Stomach (tissue), 9 donors: ENCODE data around the gene CNTN4. TPM values are rescaled to one million over a fixed set of nuclear protein-coding genes. Genes with fewer than 3 reads are reported as not detected.

Experiments used
- DNase-seq, 2 donors: peaks; one replicate each; pipeline versions ENCODE4 v3.0.0 to v3.0.0-alpha.2; 2013 to 2019
- H3K27ac ChIP-seq, 5 donors: fragments of 200-600 bp in 4 of 5; sonication (generic) in 4 of 5; one replicate each; pipeline ENCODE4 v1.5.1; 2013 to 2019; ENCODE audit warnings: mild to moderate bottlenecking in 1 of 5, moderate library complexity in 1 of 5
- H3K27me3 ChIP-seq, 3 donors: fragments of 200-600 bp; sonication (generic); one replicate each; pipeline ENCODE4 v1.5.1; 2017 to 2019; ENCODE audit warnings: mixed run types in 1 of 3
- H3K36me3 ChIP-seq, 4 donors: fragments of 200-600 bp; sonication (generic); 1 replicate in 3 of 4; 2 replicates in 1 of 4; pipeline ENCODE4 v1.5.1; 2016 to 2019
- H3K4me1 ChIP-seq, 4 donors: fragments of 200-600 bp; sonication (generic); one replicate each; pipeline ENCODE4 v1.5.1; 2016 to 2019
- H3K4me3 ChIP-seq, 4 donors: fragments of 200-600 bp; sonication (generic) in 3 of 4; one replicate each; pipeline ENCODE4 v1.5.1; 2016 to 2019; ENCODE audit warnings: mild to moderate bottlenecking in 1 of 4
- H3K9me3 ChIP-seq, 4 donors: fragments of 200-600 bp; sonication (generic); one replicate each; pipeline ENCODE4 v1.5.1; 2016 to 2019
- EP300 ChIP-seq: sonication (generic); formaldehyde crosslinking; IDR thresholded peaks from one replicate; pipeline ENCODE4 v1.6.1; 2017; ENCODE audit warnings: antibody characterized with exemption
- POLR2A ChIP-seq, 4 donors: fragments of 450-650 bp; IDR thresholded peaks; one replicate each; pipeline ENCODE4 v1.6.1; 2016; ENCODE audit warnings: antibody characterized with exemption in 4 of 4, control low read depth in 2 of 4, mild to moderate bottlenecking in 1 of 4, moderate library complexity in 1 of 4
- POLR2AphosphoS5 ChIP-seq, 3 donors: sonication (generic); formaldehyde crosslinking; IDR thresholded peaks; one replicate each; pipeline ENCODE4 v1.6.1; 2016; ENCODE audit warnings: antibody characterized with exemption in 3 of 3
- WGBS, 5 donors: extraction: QIAGEN DNeasy Blood & Tissue Kit in 3 of 5; methylation state at CpG; one replicate each; pipeline versions ENCODE4 v1.1.5 to v1.1.7; 2013 to 2018; 5-methylcytosine and 5-hydroxymethylcytosine counted together
- intact Hi-C: fragments of 100-400 bp; cut with DNase I; formaldehyde crosslinking; loops from one replicate; pipeline ENCODE4 v1.15.1; 2023; ENCODE audit warnings: low total_unique reads
- polyA plus RNA-seq, 3 donors: library from polyadenylated mRNA; stranded (reverse); fragments of 200-250 nt; gene quantifications; one replicate each; pipeline ENCODE4 v1.2.3, GENCODE V29; 2013
- total RNA-seq, 5 donors: library from RNA; depleted of rRNA; stranded (reverse); fragments of >200 nt; gene quantifications; one replicate each; pipeline versions ENCODE4 v1.1.0 to v1.2.3, GENCODE V29; 2014 to 2016
- TF ChIP-seq, protein P1 (sequence below), 7 experiments: fragments of 450-650 bp in 4 of 7; fragments of 200-600 bp in 3 of 7; sonication (generic) in 3 of 7; IDR thresholded peaks; one replicate each; pipeline ENCODE4 v1.5.1; 2016 to 2019; ENCODE audit warnings: antibody characterized with exemption in 7 of 7, control low read depth in 2 of 7, mild to moderate bottlenecking in 1 of 7
- donor health status: healthy with polysubstance abuse.
- donor health status: Bipolar disorder and iron deficiency.
- donor health status: healthy.

CNTN4 gene
- total and polyA plus RNA-seq, 8 donors, result 0.45 to 97.0 (median 5.6) TPM

GRCh38 chr3:2823437-2824211 is 725.0 kb downstream of the CNTN4 start:
- no peak overlapping the region for H3K27ac ChIP-seq
- DNase-seq, result no peak
- WGBS, 5 donors, result 80 to 87% (median 80%) methylated on average over 8 of the region's 8 CpGs
- intact Hi-C loops, result no loop called here
- no peaks in the 10 kb centered on the region for H3K4me1 ChIP-seq
- H3K4me3 ChIP-seq, result no peak overlapping the region
- no peaks in the 10 kb centered on the region for H3K36me3 ChIP-seq
- no peaks in the 10 kb centered on the region for H3K27me3 ChIP-seq
- H3K9me3 ChIP-seq, result no peaks in the 10 kb centered on the region
- no peak for TF ChIP-seq POLR2AphosphoS5 (IDR thresholded peaks at IDR 0.05)
- no peak for TF ChIP-seq POLR2A (IDR thresholded peaks at IDR 0.05)
- TF ChIP-seq EP300, result no peak
- TF ChIP-seq, protein P1, sequence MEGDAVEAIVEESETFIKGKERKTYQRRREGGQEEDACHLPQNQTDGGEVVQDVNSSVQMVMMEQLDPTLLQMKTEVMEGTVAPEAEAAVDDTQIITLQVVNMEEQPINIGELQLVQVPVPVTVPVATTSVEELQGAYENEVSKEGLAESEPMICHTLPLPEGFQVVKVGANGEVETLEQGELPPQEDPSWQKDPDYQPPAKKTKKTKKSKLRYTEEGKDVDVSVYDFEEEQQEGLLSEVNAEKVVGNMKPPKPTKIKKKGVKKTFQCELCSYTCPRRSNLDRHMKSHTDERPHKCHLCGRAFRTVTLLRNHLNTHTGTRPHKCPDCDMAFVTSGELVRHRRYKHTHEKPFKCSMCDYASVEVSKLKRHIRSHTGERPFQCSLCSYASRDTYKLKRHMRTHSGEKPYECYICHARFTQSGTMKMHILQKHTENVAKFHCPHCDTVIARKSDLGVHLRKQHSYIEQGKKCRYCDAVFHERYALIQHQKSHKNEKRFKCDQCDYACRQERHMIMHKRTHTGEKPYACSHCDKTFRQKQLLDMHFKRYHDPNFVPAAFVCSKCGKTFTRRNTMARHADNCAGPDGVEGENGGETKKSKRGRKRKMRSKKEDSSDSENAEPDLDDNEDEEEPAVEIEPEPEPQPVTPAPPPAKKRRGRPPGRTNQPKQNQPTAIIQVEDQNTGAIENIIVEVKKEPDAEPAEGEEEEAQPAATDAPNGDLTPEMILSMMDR (IDR thresholded peaks at IDR 0.05), result no peak

DNA sequence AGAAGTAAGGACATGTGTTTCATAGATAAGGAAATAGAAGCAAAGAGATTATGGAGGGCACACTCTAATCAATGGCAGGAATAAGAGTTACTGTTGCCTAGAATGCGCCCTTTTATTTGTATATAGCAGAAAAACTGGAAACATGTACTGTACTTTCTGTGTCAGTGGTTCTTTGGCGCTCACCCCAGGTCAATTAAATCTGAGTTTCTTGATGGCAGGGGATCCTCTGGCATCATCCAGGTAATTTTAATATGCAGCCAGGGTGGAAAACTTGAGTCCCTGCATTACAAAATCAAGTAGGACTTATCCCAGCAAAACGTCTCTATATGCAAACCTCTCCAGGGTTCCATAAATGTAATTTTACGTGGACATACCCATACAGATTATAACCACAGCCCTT is 727.4 kb downstream of the CNTN4 start:
- no peak overlapping the region for H3K27ac ChIP-seq
- H3K36me3 ChIP-seq, result no peaks in the 10 kb centered on the region
- 73 to 86% (median 82%) methylated on average over 4 of the region's 4 CpGs for WGBS, 5 donors
- no peaks in the 10 kb centered on the region for H3K27me3 ChIP-seq
- H3K4me1 ChIP-seq, result no peaks in the 10 kb centered on the region
- TF ChIP-seq POLR2A (IDR thresholded peaks at IDR 0.05) (no peak), EP300 (no peak), POLR2AphosphoS5 (IDR thresholded peaks at IDR 0.05) (no peak)
- TF ChIP-seq, protein P1 (IDR thresholded peaks at IDR 0.05), result no peak
- no peak for DNase-seq
- no peak overlapping the region for H3K4me3 ChIP-seq
- intact Hi-C loops, result no loop called here
- H3K9me3 ChIP-seq, result no peaks in the 10 kb centered on the region

DNA sequence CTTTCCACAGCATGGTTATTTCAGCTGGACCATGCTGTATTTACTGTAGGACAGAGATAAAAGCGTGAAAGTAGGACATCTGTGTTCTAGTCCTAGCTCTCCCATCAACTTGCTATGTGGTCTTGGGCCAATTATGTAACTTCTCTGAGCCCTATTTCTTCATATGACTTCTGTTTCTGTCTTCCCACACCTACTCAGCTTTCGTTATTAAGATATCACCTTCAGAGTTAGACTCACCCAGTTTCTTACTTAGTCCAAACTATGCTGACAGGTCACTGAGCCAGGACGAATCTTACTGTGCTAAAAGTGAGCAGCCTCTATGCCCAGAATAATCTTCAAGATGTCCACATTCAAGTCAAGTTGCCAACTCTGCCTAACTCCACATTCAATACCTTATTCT is 727.8 kb downstream of the CNTN4 start:
- intact Hi-C loops, result no loop called here

DNA sequence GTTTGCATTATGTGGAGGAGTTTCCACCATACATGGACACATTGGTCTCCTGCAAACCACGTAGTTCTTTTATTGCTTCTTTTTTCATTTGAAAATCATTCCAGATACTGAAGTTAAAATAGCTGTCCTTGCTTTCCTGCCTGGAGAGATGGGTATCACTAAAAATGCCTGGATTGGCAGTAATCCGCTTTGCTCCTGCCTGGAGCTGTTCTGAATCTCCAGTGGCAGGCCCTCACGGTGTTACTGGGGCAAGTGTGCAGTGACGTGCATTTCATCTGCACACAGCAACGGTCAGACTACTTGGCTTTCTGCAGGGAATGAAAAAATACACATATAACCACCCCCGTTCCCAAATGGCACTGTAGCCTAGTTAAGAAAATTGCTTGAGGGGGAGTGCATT is 738.6 kb downstream of the CNTN4 start:
- no peak for TF ChIP-seq EP300
- TF ChIP-seq POLR2AphosphoS5 (IDR thresholded peaks at IDR 0.05), result no peak
- TF ChIP-seq, protein P1 (IDR thresholded peaks at IDR 0.05), result no peak
- WGBS, 5 donors, result 57 to 73% (median 68%) methylated on average over 6 of the region's 6 CpGs
- Histone ChIP-seq H3K27ac (no peak overlapping the region), H3K9me3 (no peaks in the 10 kb centered on the region), H3K27me3 (no peaks in the 10 kb centered on the region), H3K4me3 (no peak overlapping the region), H3K36me3 (no peaks in the 10 kb centered on the region), H3K4me1 (no peaks in the 10 kb centered on the region)
- intact Hi-C loops, result no loop called here
- DNase-seq, result peak in 1 of 2 donors; percentile 8

More for the DNA sequence above, 727.8 kb downstream of the CNTN4 start:
- H3K27me3 ChIP-seq, result no peaks in the 10 kb centered on the region
- no peak for TF ChIP-seq EP300
- TF ChIP-seq POLR2AphosphoS5 (IDR thresholded peaks at IDR 0.05), result no peak
- no peak for TF ChIP-seq POLR2A (IDR thresholded peaks at IDR 0.05)
- TF ChIP-seq, protein P1 (IDR thresholded peaks at IDR 0.05), result no peak
- H3K4me1 ChIP-seq, result no peaks in the 10 kb centered on the region
- H3K4me3 ChIP-seq, result no peak overlapping the region
- H3K36me3 ChIP-seq, result no peaks in the 10 kb centered on the region
- no peak overlapping the region for H3K27ac ChIP-seq
- DNase-seq, result no peak
- WGBS, 5 donors, result 55 to 79% (median 71%) methylated on average over 3 of the region's 3 CpGs
- H3K9me3 ChIP-seq, result no peaks in the 10 kb centered on the region
